Mucosa of rectum (tissue), 2 donors: Measurements from ENCODE around the gene ST14.
"Not testable (repeated sequence)": the region's sequence is repeated elsewhere in the genome, so short reads cannot be mapped to it uniquely, and the experiment has no call there.

Source experiments
- H3K27ac ChIP-seq, 2 donors: one replicate each; pipeline ENCODE4 v1.7.0; 2013; ENCODE audit warnings: inconsistent platforms in 2 of 2, low read depth in 2 of 2, low read length in 2 of 2
- H3K27me3 ChIP-seq, 2 donors: one replicate each; pipeline ENCODE4 v1.7.0; 2013; ENCODE audit warnings: low read length in 2 of 2; ENCODE audit not compliant: control insufficient read depth in 2 of 2, insufficient read depth in 2 of 2
- H3K36me3 ChIP-seq, 2 donors: one replicate each; pipeline ENCODE4 v1.7.0; 2013; ENCODE audit warnings: low read length in 2 of 2; ENCODE audit not compliant: control insufficient read depth in 2 of 2, insufficient read depth in 2 of 2
- H3K4me1 ChIP-seq, 2 donors: one replicate each; pipeline ENCODE4 v1.7.0; 2013; ENCODE audit warnings: low read length in 2 of 2, mild to moderate bottlenecking in 1 of 2; ENCODE audit not compliant: control insufficient read depth in 2 of 2, insufficient read depth in 2 of 2
- H3K4me3 ChIP-seq, 2 donors: one replicate each; pipeline ENCODE4 v1.7.0; 2013; ENCODE audit warnings: low read length in 2 of 2
- H3K9ac ChIP-seq, 2 donors: one replicate each; pipeline ENCODE4 v1.7.0; 2013; ENCODE audit warnings: low read length in 2 of 2, low read depth in 1 of 2, mild to moderate bottlenecking in 1 of 2
- H3K9me3 ChIP-seq, 2 donors: one replicate each; pipeline ENCODE4 v1.7.0; 2013; ENCODE audit warnings: low read length in 2 of 2; ENCODE audit not compliant: control insufficient read depth in 2 of 2
- donor health status: healthy.
- donor health status: Normal muscosa, but diverticular disease.

The ST14 gene

GRCh38 chr11:130244848-130245247, 85.3 kb downstream of the ST14 start:
- Histone ChIP-seq H3K4me3 (no peak overlapping the region), H3K4me1 (peaks cover 6 to 8% of the 10 kb centered on the region in 2 donors), H3K36me3 (no peaks in the 10 kb centered on the region), H3K9me3 (no peaks in the 10 kb centered on the region), H3K27ac (no peak overlapping the region), H3K9ac (no peak overlapping the region), H3K27me3 (no peaks in the 10 kb centered on the region)

DNA sequence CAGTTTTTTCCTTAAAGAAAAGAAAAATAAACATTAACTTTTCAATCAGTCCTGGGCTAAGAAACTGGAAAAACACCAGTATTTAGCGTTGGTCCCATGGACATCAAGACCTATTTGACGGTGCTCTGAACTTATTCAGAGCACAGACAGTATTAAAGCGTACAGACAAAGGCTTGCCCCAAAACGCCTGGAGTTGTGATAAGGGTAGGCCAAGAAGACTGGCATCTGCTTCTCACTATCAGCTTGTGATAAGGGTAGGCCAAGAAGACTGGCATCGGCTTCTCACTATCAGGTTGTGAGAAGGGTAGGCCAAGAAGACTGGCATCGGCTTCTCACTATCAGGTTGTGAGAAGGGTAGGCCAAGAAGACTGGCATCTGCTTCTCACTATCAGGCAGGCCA, 85.8 kb downstream of the ST14 start:
- H3K27me3 ChIP-seq, H3K9me3 ChIP-seq, H3K36me3 ChIP-seq, H3K9ac ChIP-seq, H3K4me3 ChIP-seq, H3K4me1 ChIP-seq, H3K27ac ChIP-seq: not testable (repeated sequence)

DNA sequence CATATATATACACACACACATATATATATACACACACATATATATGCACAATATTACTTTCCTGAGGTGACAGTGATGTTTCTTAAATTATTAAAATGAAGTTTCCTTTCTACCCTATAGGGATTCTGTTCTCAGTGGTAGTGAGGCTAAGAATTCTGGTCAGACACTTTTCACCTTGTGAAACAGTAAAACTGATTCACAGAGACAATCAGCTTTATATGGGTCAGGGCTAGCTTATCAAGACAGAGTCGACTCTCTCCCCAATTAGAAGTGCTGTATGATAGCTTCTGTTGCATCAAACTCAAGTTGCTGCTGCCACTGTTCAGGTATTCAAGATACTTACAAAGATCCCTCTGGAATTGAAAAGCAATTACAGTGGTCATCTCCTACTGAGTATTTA, 86.7 kb downstream of the ST14 start:
- Histone ChIP-seq H3K4me3 (no peak overlapping the region), H3K36me3 (no peaks in the 10 kb centered on the region), H3K9ac (no peak overlapping the region), H3K27me3 (no peaks in the 10 kb centered on the region), H3K4me1 (peaks cover 6 to 8% of the 10 kb centered on the region in 2 donors), H3K27ac (no peak overlapping the region), H3K9me3 (no peaks in the 10 kb centered on the region)

DNA sequence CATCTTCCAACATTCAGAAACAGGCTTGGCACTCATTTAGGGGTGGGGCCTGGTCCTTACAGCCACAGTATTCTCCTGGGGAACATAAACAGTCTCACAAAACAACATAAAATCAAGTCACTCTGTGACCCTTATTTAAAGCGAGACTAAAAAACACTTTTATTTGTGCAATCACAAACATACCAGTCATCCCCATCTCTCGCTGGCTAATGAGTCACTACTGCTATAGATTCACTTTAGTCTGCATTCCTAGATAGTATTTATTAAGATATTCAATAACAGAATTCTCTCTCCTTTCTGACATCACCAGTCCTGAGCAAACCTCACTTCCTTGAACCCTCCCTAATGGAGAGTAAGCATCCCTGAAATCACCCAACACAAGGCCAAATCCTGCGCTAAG, 87.2 kb downstream of the ST14 start:
- H3K9me3 ChIP-seq, result no peaks in the 10 kb centered on the region
- H3K27ac ChIP-seq, result no peak overlapping the region
- no peaks in the 10 kb centered on the region for H3K27me3 ChIP-seq
- peaks cover 6 to 8% of the 10 kb centered on the region in 2 donors for H3K4me1 ChIP-seq
- H3K9ac ChIP-seq, result no peak overlapping the region
- no peaks in the 10 kb centered on the region for H3K36me3 ChIP-seq
- H3K4me3 ChIP-seq, result no peak overlapping the region

DNA sequence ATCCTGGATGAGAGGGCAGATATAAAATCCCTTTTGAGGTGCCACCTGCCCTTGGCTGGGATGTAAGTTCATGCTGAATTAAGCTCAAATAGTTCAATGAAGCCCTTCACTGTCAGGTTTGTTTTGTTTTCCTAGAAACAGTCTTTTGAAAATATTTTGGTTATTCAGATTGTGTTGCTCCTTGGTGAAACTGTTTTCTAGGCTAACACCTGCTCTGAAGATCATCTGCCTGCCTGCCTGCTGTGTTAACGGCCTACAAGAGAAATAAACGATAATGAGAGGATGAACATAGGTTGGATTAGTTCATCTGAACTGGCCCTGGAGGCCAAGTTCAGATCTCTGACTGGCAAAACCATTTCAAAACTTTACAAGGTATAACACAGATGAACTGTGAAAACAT, 87.7 kb downstream of the ST14 start:
- H3K36me3 ChIP-seq, result no peaks in the 10 kb centered on the region
- no peaks in the 10 kb centered on the region for H3K27me3 ChIP-seq
- peaks cover 6 to 8% of the 10 kb centered on the region in 2 donors for H3K4me1 ChIP-seq
- no peak overlapping the region for H3K9ac ChIP-seq
- no peaks in the 10 kb centered on the region for H3K9me3 ChIP-seq
- H3K27ac ChIP-seq, result no peak overlapping the region
- no peak overlapping the region for H3K4me3 ChIP-seq

DNA sequence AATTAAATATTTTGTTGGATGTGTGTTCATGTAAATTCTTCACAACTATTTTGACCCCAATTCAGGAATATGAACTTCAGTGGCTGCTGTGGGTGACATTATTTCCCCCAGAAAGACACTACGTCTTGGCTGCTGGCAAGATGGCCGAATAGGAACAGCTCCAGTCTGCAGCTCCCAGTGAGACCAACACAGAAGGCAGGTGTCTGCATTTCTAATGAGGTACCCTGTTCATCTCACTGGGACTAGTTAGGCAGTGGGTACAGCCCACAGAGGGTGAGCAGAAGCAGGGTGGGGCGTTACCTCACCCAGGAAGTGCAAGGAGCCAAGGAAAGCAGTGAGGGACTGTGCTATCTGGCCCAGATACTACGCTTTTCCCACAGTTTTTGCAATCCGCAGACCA, 89.8 kb downstream of the ST14 start:
- Histone ChIP-seq H3K27me3 (no peaks in the 10 kb centered on the region), H3K27ac (no peak overlapping the region), H3K9ac (no peak overlapping the region), H3K4me3 (no peak overlapping the region), H3K36me3 (no peaks in the 10 kb centered on the region), H3K4me1 (no peaks in the 10 kb centered on the region), H3K9me3 (no peaks in the 10 kb centered on the region)

GRCh38 chr11:130249929-130250328, 90.3 kb downstream of the ST14 start:
- H3K27me3 ChIP-seq, H3K9ac ChIP-seq, H3K27ac ChIP-seq, H3K4me1 ChIP-seq, H3K9me3 ChIP-seq, H3K4me3 ChIP-seq, H3K36me3 ChIP-seq: not testable (repeated sequence)

DNA sequence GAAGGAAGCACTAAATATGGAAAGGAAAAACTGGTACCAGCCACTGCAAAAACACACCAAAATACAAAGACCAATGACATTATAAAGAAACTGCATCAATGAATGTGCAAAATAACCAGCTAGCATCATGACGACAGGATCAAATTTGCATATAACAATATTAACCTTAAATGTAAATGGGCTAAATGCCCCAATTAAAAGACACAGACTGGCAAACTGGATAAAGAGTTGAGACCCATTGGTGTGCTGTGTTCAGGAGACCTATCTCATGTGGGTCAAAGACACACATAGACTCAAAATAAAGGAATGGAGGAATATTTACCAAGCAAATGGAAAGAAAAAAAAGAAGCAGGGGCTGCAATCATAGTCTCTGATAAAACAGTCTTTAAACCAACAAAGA, 92.2 kb downstream of the ST14 start:
- not testable (repeated sequence) for H3K4me3 ChIP-seq, H3K27ac ChIP-seq, H3K36me3 ChIP-seq, H3K9me3 ChIP-seq, H3K27me3 ChIP-seq, H3K4me1 ChIP-seq, H3K9ac ChIP-seq
